Tibial artery (tissue), 4 donors: ENCODE data around the gene GLB1L2.

Experiments used
- DNase-seq, 2 donors: peaks; one replicate each; pipeline ENCODE4 v3.0.0-alpha.2; 2019
- H3K27ac ChIP-seq, 2 donors: fragments of 200-600 bp; sonication (generic) in 1 of 2; 1 replicate in 1 of 2; 2 replicates in 1 of 2; pipeline ENCODE4 v1.5.1; 2018 to 2019; ENCODE audit warnings: mild to moderate bottlenecking in 1 of 2
- H3K27me3 ChIP-seq, 2 donors: fragments of 200-600 bp; sonication (generic) in 1 of 2; one replicate each; pipeline versions ENCODE4 v1.5.1 to v1.6.0; 2016 to 2019
- H3K36me3 ChIP-seq, 3 donors: fragments of 200-600 bp; sonication (generic) in 2 of 3; one replicate each; pipeline ENCODE4 v1.5.1; 2016 to 2019; ENCODE audit warnings: mild to moderate bottlenecking in 2 of 3
- H3K4me1 ChIP-seq, 4 donors: fragments of 200-600 bp; sonication (generic) in 2 of 4; 1 replicate in 3 of 4; 2 replicates in 1 of 4; pipeline ENCODE4 v1.5.1; 2016 to 2019
- H3K4me3 ChIP-seq, 2 donors: fragments of 200-600 bp; sonication (generic) in 1 of 2; 1 replicate in 1 of 2; 2 replicates in 1 of 2; pipeline ENCODE4 v1.5.1; 2018 to 2019; ENCODE audit warnings: mild to moderate bottlenecking in 2 of 2
- H3K9me3 ChIP-seq, 3 donors: fragments of 200-600 bp; sonication (generic) in 1 of 3; one replicate each; pipeline ENCODE4 v1.5.1; 2016 to 2019
- intact Hi-C: fragments of 100-400 bp; cut with DNase I; formaldehyde crosslinking; loops from one replicate; pipeline ENCODE4 v1.15.0; 2023; ENCODE audit warnings: low total_unique reads
- TF ChIP-seq, protein P1 (sequence below), 2 experiments: fragments of 200-600 bp in 1 of 2; fragments of 450-650 bp in 1 of 2; IDR thresholded peaks; one replicate each; pipeline ENCODE4 v1.5.1; 2017 to 2019; ENCODE audit warnings: antibody characterized with exemption in 2 of 2, mild to moderate bottlenecking in 1 of 2, moderate library complexity in 1 of 2

The GLB1L2 gene

DNA sequence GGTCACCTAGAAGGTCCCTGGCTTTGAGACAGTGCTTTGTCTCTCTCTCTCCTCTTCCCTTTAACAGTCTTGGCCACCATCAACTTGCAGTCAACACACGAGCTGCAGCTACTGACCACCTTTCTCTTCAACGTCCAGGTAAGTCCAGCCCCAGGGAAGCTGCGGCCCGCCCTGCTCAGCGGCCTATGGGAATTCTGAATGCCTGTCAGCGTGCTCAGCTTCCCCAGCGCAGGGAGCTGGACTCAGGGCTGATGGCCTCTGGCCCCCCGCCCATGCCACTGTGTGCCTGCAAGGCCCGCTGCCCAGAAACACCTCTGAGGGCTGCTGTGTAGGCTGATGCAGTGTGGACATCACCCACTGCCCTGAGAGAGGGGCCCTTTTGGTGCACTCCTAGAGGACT lies 32.5 kb downstream of the GLB1L2 start:
- TF ChIP-seq, protein P1, sequence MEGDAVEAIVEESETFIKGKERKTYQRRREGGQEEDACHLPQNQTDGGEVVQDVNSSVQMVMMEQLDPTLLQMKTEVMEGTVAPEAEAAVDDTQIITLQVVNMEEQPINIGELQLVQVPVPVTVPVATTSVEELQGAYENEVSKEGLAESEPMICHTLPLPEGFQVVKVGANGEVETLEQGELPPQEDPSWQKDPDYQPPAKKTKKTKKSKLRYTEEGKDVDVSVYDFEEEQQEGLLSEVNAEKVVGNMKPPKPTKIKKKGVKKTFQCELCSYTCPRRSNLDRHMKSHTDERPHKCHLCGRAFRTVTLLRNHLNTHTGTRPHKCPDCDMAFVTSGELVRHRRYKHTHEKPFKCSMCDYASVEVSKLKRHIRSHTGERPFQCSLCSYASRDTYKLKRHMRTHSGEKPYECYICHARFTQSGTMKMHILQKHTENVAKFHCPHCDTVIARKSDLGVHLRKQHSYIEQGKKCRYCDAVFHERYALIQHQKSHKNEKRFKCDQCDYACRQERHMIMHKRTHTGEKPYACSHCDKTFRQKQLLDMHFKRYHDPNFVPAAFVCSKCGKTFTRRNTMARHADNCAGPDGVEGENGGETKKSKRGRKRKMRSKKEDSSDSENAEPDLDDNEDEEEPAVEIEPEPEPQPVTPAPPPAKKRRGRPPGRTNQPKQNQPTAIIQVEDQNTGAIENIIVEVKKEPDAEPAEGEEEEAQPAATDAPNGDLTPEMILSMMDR (IDR thresholded peaks at IDR 0.05): no peak
- intact Hi-C loops: no loop called here
- H3K36me3 ChIP-seq: no peaks in the 10 kb centered on the region
- no peaks in the 10 kb centered on the region for H3K9me3 ChIP-seq
- H3K4me3 ChIP-seq: no peak overlapping the region
- H3K4me1 ChIP-seq: no peaks in the 10 kb centered on the region
- H3K27ac ChIP-seq: no peak overlapping the region
- peaks cover 0 to 7% of the 10 kb centered on the region in 2 donors for H3K27me3 ChIP-seq
- DNase-seq: peak in 1 of 2 donors; percentile 51

DNA sequence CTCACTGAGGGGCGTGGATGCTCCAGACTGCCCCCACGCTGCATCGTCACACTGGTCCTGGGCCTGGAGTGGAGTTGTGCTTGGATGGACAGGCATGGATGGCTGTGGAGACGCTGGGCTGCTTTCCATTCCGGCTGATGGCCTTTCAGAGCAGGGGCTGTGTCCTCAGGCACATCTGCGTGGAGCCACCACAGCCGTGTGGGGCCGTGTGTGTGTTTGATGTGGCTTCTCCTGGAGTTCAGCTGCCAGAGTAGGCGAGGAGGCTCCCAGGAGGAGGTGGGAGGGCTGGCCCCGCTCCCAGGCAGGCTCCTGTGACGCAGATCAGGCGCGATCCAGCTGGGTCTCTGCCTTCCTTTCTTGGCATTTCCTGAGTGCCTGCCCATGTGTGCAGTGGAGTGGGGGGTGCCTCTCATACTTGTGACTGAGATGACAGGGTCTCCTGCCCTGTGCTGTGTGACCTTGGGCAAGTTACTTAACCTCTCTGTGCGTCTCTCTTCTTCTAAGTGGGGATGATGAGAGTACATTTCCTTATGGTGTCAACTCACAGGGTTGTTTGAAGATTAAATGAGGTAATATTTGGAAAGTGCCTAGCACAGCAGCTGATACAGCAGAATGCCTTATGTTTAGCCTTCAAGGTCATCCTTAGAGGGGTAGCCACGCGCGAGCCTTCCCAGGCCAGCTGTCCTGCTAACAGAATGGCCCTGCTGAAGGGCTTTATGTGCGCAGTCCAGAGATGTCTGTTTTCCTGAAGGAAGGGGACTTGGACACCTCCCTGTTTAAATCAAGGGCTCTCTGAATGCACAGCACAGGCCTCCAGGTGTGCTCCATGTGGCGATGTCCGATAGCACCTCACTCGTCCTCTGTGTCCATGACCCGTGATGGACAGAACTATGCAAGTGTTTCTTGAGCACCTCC lies 33.5 kb downstream of the GLB1L2 start:
- TF ChIP-seq, protein P1 (IDR thresholded peaks at IDR 0.05): no peak
- DNase-seq: peak in 1 of 2 donors; percentile 53
- Histone ChIP-seq H3K36me3 (no peaks in the 10 kb centered on the region), H3K27ac (no peak overlapping the region), H3K27me3 (peaks cover 0 to 7% of the 10 kb centered on the region in 2 donors), H3K9me3 (no peaks in the 10 kb centered on the region), H3K4me3 (no peak overlapping the region), H3K4me1 (no peaks in the 10 kb centered on the region)
- intact Hi-C loops: no loop called here

DNA sequence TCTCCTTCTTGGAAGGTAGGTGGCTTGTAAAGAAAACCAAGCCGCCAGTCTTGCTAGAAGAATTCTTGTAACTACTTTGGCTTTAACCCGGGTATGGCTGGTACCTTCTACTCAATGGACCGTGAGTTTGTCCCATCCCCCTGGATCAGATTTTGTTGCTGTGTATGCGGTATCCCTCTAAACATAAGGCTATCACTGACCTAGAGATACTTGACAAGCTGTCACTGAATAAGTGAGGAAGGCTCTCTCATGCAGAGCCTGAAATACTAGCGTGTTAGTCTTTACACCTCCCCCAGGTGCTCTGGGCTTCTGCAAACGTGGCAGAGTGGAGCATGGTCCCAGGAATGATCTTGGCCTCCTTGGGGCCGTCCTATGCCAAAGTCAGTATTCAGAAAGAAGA lies 34.5 kb downstream of the GLB1L2 start:
- no peak for DNase-seq
- no peak overlapping the region for H3K4me3 ChIP-seq
- H3K27me3 ChIP-seq: peaks cover 0 to 7% of the 10 kb centered on the region in 2 donors
- H3K36me3 ChIP-seq: no peaks in the 10 kb centered on the region
- H3K4me1 ChIP-seq: no peaks in the 10 kb centered on the region
- intact Hi-C loops: no loop called here
- no peak overlapping the region for H3K27ac ChIP-seq
- no peaks in the 10 kb centered on the region for H3K9me3 ChIP-seq
- TF ChIP-seq, protein P1 (IDR thresholded peaks at IDR 0.05): no peak

DNA sequence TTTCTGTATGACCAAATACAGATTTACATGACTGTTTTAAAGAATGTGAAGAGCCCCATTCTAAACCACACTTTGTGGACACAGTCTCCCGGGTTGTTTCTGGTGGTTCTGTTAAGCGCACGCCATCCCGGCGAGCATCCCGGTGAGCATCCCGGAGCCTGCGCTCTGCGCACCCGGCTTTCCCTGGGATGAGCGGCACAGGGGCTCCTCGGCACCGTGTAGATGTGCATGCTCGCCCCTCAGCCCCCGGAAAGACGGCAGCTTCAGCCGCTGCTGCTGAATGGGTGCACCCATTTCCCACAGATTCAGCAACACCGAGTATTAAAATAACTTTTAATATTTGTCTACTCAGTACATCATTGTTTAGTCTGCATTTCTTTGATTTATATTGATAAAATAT lies 36.0 kb downstream of the GLB1L2 start:
- peaks cover 0 to 7% of the 10 kb centered on the region in 2 donors for H3K27me3 ChIP-seq
- intact Hi-C loops: no loop called here
- TF ChIP-seq, protein P1 (IDR thresholded peaks at IDR 0.05): no peak

DNA sequence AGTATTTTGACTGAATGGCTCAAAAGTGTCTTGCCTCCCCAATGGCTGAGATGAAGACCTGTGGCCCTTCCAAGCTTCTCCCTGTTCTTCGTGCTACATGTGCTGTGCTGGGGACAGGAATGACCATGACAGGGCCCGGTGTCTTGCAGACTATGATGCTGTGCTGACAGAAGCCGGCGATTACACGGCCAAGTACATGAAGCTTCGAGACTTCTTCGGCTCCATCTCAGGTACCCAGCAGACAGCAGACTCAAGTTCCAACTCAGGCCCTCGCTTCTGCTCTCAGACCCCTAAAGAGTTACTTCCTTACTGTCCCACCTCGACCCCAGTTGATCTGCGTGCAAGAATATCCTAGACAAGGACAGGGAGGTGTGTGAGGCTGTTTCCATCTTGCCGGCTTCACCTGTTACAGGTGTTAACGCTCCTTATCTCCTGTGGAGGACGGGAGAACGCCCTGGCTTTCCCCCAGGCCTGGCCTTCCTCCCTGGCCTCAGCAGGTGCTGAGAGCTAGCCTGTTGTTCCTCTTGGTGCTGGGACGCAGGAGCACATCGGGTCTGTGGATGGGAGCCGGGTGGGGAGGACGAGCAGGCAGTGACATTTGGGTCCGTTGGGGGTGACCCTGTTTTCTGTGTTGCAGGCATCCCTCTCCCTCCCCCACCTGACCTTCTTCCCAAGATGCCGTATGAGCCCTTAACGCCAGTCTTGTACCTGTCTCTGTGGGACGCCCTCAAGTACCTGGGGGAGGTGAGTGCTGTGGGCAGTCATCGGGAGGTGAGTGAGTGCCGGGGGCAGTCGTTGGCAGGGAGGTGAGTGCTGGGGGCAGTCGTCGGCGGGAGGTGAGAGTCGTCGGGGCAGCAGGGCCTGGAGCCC lies 38.1 kb downstream of the GLB1L2 start:
- intact Hi-C loops: no loop called here

More for the DNA sequence above, 36.0 kb downstream of the GLB1L2 start:
- DNase-seq: peak in 1 of 2 donors; percentile 28
- Histone ChIP-seq H3K4me3 (no peak overlapping the region), H3K4me1 (no peaks in the 10 kb centered on the region), H3K9me3 (no peaks in the 10 kb centered on the region), H3K36me3 (no peaks in the 10 kb centered on the region), H3K27ac (no peak overlapping the region)

More for the DNA sequence above, 38.1 kb downstream of the GLB1L2 start:
- H3K36me3 ChIP-seq: no peaks in the 10 kb centered on the region
- TF ChIP-seq, protein P1 (IDR thresholded peaks at IDR 0.05): no peak
- H3K27ac ChIP-seq: no peak overlapping the region
- no peaks in the 10 kb centered on the region for H3K27me3 ChIP-seq
- no peak overlapping the region for H3K4me3 ChIP-seq
- H3K9me3 ChIP-seq: no peaks in the 10 kb centered on the region
- DNase-seq: peak in 1 of 2 donors; percentile 55
- no peaks in the 10 kb centered on the region for H3K4me1 ChIP-seq
